ENCODE data around the gene BANF1. TPM values are rescaled to one million over a fixed set of nuclear protein-coding genes. Genes with fewer than 3 reads are reported as not detected.

BANF1 gene
- total RNA-seq, 1 experiment from 2014 or later: 269 TPM

- H3K27me3 Mint-ChIP-seq (ENCODE audit: low read depth): no peaks in the 10 kb centered on the region
- H3K36me3 Mint-ChIP-seq: peaks cover 47% of the 10 kb centered on the region
- ChIA-PET POLR2A (no interaction called here), CTCF (interaction anchor here (1.3 kb wide), 1 partner anchor 24 kb away, joined by 4 read pairs; no protein-coding TSS in a partner anchor)
- ATAC-seq (no peak), DNase-seq (ENCODE audit: low spot score) (no peak)
- H3K4me1 Mint-ChIP-seq: peaks cover 10% of the 10 kb centered on the region
- H3K9me3 Mint-ChIP-seq: no peaks in the 10 kb centered on the region
- no peak overlapping the region for H3K27ac Mint-ChIP-seq
- no peak for TF ChIP-seq RORB (CRISPR knock-in tag; IDR thresholded peaks at IDR 0.05)
- no peak for TF ChIP-seq GABPB1 (CRISPR knock-in tag; IDR thresholded peaks at IDR 0.05)
- no peak for TF ChIP-seq CBFB (CRISPR knock-in tag; IDR thresholded peaks at IDR 0.05; ENCODE audit: low read depth)
- TF ChIP-seq JAZF1 (CRISPR knock-in tag; IDR thresholded peaks at IDR 0.05): no peak
- no peak for TF ChIP-seq NFE2L1 (CRISPR knock-in tag; IDR thresholded peaks at IDR 0.05)
- TF ChIP-seq KAT7 (CRISPR knock-in tag; IDR thresholded peaks at IDR 0.05; ENCODE audit: borderline replicate concordance): no peak
- no peak for TF ChIP-seq STAT6 (CRISPR knock-in tag; conservative IDR thresholded peaks at IDR 0.05; ENCODE audit: low read depth)
- TF ChIP-seq ZNF423 (CRISPR knock-in tag; IDR thresholded peaks at IDR 0.05): no peak
- TF ChIP-seq ZNF425 (CRISPR knock-in tag; conservative IDR thresholded peaks at IDR 0.05): no peak
- TF ChIP-seq TEAD1 (CRISPR knock-in tag; IDR thresholded peaks at IDR 0.05): no peak
- H3K4me3 Mint-ChIP-seq: no peak overlapping the region
Measured at GRCh38 chr11:65964906-65965305, 37.4 kb upstream of the BANF1 start.

GRCh38 chr11:65965986-65966762, 36.1 kb upstream of the BANF1 start:
- Mint-ChIP-seq H3K9me3 (no peaks in the 10 kb centered on the region), H3K4me1 (peaks cover 16% of the 10 kb centered on the region), H3K36me3 (peaks cover 54% of the 10 kb centered on the region), H3K27ac (no peak overlapping the region), H3K4me3 (no peak overlapping the region), H3K27me3 (ENCODE audit: low read depth) (no peaks in the 10 kb centered on the region)
- ChIA-PET CTCF (interaction anchor here (0.8 kb wide), 3 partner anchors 11 to 82 kb away, joined by 3 to 5 read pairs (median 5); partner anchors contain the start of gene FIBP), POLR2A (interaction anchor here (0.5 kb wide), 1 partner anchor 36 kb away, joined by 3 read pairs; the partner anchor contains the start of genes BANF1 and EIF1AD)
- ATAC-seq: no peak
- DNase-seq (ENCODE audit: low spot score): no peak
- TF ChIP-seq TEAD1 (CRISPR knock-in tag; IDR thresholded peaks at IDR 0.05) (no peak), ZNF416 (CRISPR knock-in tag; IDR thresholded peaks at IDR 0.05) (no peak), ZNF232 (CRISPR knock-in tag; IDR thresholded peaks at IDR 0.05) (no peak), ZBTB21 (CRISPR knock-in tag; IDR thresholded peaks at IDR 0.05; ENCODE audit: borderline replicate concordance) (no peak), FOXP1 (CRISPR knock-in tag; IDR thresholded peaks at IDR 0.05; ENCODE audit: borderline replicate concordance) (no peak), NR3C1 (CRISPR knock-in tag; conservative IDR thresholded peaks at IDR 0.05; ENCODE audit: low read depth) (no peak)

- Mint-ChIP-seq H3K4me3 (no peak overlapping the region), H3K9me3 (no peaks in the 10 kb centered on the region), H3K4me1 (peaks cover 12% of the 10 kb centered on the region), H3K36me3 (peaks cover 62% of the 10 kb centered on the region), H3K27me3 (ENCODE audit: low read depth) (no peaks in the 10 kb centered on the region), H3K27ac (no peak overlapping the region)
- no peak for TF ChIP-seq SMAD4 (CRISPR knock-in tag; IDR thresholded peaks at IDR 0.05)
- no peak for TF ChIP-seq ZBTB21 (CRISPR knock-in tag; IDR thresholded peaks at IDR 0.05; ENCODE audit: borderline replicate concordance)
- no peak for TF ChIP-seq FOXP4 (CRISPR knock-in tag; IDR thresholded peaks at IDR 0.05)
- TF ChIP-seq ZNF138 (CRISPR knock-in tag; conservative IDR thresholded peaks at IDR 0.05): no peak
- TF ChIP-seq CREM (CRISPR knock-in tag; IDR thresholded peaks at IDR 0.05): no peak
- TF ChIP-seq CREB1 (CRISPR knock-in tag; IDR thresholded peaks at IDR 0.05): no peak
- TF ChIP-seq JAZF1 (CRISPR knock-in tag; IDR thresholded peaks at IDR 0.05): no peak
- no peak for TF ChIP-seq ELF4 (CRISPR knock-in tag; IDR thresholded peaks at IDR 0.05; ENCODE audit: low read depth)
- DNase-seq (ENCODE audit: low spot score) (no peak), ATAC-seq (no peak)
- CTCF ChIA-PET: interaction anchor here (0.9 kb wide), 1 partner anchor 21 kb away, joined by 4 read pairs; no protein-coding TSS in a partner anchor
- POLR2A ChIA-PET: no interaction called here
Measured at GRCh38 chr11:65967329-65967934, 34.9 kb upstream of the BANF1 start.
